SU-DHL-6 (cell line): ENCODE data around the gene CCDC170.

ENCODE experiments used
- H2AFZ ChIP-seq: fragments of 200-600 bp; sonication (generic); 2 replicates; pipeline ENCODE4 v1.6.1; 2014; ENCODE audit warnings: low read depth, mild to moderate bottlenecking, moderate library complexity, mixed read lengths, antibody characterized with exemption, low read length; ENCODE audit not compliant: severe bottlenecking
- H3F3A ChIP-seq: fragments of 200-600 bp; shearing (Covaris generic); 2 replicates; pipeline ENCODE4 v1.6.0; 2016; ENCODE audit warnings: antibody characterized with exemption, mild to moderate bottlenecking; ENCODE audit not compliant: insufficient read depth
- H3K27ac ChIP-seq: fragments of 200-600 bp; sonication (generic); 2 replicates; pipeline ENCODE4 v1.5.1; 2016; ENCODE audit warnings: low read depth, mild to moderate bottlenecking, low read length, moderate library complexity, mixed read lengths
- H3K27me3 ChIP-seq: fragments of 200-600 bp; sonication (generic), shearing (Covaris generic); 2 replicates; pipeline ENCODE4 v1.6.0; 2014; ENCODE audit warnings: mild to moderate bottlenecking, low read length
- H3K36me3 ChIP-seq: fragments of 200-600 bp; sonication (generic); 2 replicates; pipeline ENCODE4 v1.6.1; 2014; ENCODE audit warnings: mild to moderate bottlenecking, low read length, mixed read lengths
- H3K4me2 ChIP-seq: fragments of 300-600, 200-600 bp; shearing (Covaris generic), sonication (generic); 2 replicates; pipeline ENCODE4 v1.6.0; 2014; ENCODE audit warnings: low read length, low read depth, mild to moderate bottlenecking; ENCODE audit not compliant: poor library complexity, severe bottlenecking
- H3K4me3 ChIP-seq: fragments of 200-600 bp; sonication (generic); 2 replicates; pipeline ENCODE4 v1.5.1; 2014; ENCODE audit warnings: antibody characterized with exemption, low read length, mild to moderate bottlenecking, mixed read lengths; ENCODE audit not compliant: insufficient read depth, poor library complexity, severe bottlenecking
- H3K79me2 ChIP-seq: fragments of 200-600 bp; sonication (generic); 2 replicates; pipeline ENCODE4 v1.6.1; 2014; ENCODE audit warnings: mild to moderate bottlenecking, low read length, moderate library complexity; ENCODE audit not compliant: insufficient read depth
- H3K9ac ChIP-seq: fragments of 200-600 bp; sonication (generic); 2 replicates; pipeline ENCODE4 v1.7.0; 2014; ENCODE audit warnings: mild to moderate bottlenecking, low read length
- H3K9me2 ChIP-seq: fragments of 200-600 bp; sonication (generic); replicated peaks from 2 replicates; pipeline ENCODE4 v1.6.1; 2014; ENCODE audit warnings: low read length; ENCODE audit not compliant: insufficient read depth
- H3K9me3 ChIP-seq: fragments of 200-600 bp; sonication (generic); 2 replicates; pipeline ENCODE4 v1.6.1; 2014; ENCODE audit warnings: low read length, mixed read lengths; ENCODE audit not compliant: insufficient read depth
- H4K20me1 ChIP-seq: fragments of 200-600 bp; sonication (generic); 2 replicates; pipeline ENCODE4 v1.6.1; 2014; ENCODE audit warnings: low read depth, mild to moderate bottlenecking, antibody characterized with exemption, low read length, moderate library complexity, mixed read lengths
- CTCF ChIP-seq: fragments of 200-600 bp; sonication (generic); IDR thresholded peaks from one replicate; pipeline ENCODE4 v1.5.1; 2017; ENCODE audit warnings: antibody characterized with exemption, mild to moderate bottlenecking, low read length, moderate library complexity; ENCODE audit not compliant: insufficient read depth, poor library complexity, severe bottlenecking
- EZH2phosphoT487 ChIP-seq: fragments of 200-600 bp; sonication (generic), shearing (Covaris generic); conservative IDR thresholded peaks from 2 replicates; pipeline ENCODE4 v1.6.1; 2018; ENCODE audit warnings: mild to moderate bottlenecking, antibody characterized with exemption, low read length, moderate library complexity, mixed read lengths

CCDC170 gene

GRCh38 chr6:151614630-151615029, 120.8 kb downstream of the CCDC170 start:
- TF ChIP-seq EZH2phosphoT487 (no peak), CTCF (no peak)
- Histone ChIP-seq H3K9me3 (no peaks in the 10 kb centered on the region), H3K9ac (no peak overlapping the region), H3K4me2 (no peak overlapping the region), H3K79me2 (no peaks in the 10 kb centered on the region), H3K9me2 (no peaks in the 10 kb centered on the region), H3K4me3 (no peak overlapping the region), H2AFZ (no peak overlapping the region), H3K27me3 (no peaks in the 10 kb centered on the region), H3K36me3 (no peaks in the 10 kb centered on the region), H4K20me1 (no peaks in the 10 kb centered on the region), H3F3A (no peaks in the 10 kb centered on the region), H3K27ac (no peak overlapping the region)

- Histone ChIP-seq H3F3A (no peaks in the 10 kb centered on the region), H3K27me3 (no peaks in the 10 kb centered on the region), H4K20me1 (no peaks in the 10 kb centered on the region), H3K9ac (no peak overlapping the region), H3K4me3 (no peak overlapping the region), H3K36me3 (no peaks in the 10 kb centered on the region), H3K9me2 (no peaks in the 10 kb centered on the region), H3K4me2 (no peak overlapping the region), H3K9me3 (no peaks in the 10 kb centered on the region), H3K79me2 (no peaks in the 10 kb centered on the region), H2AFZ (no peak overlapping the region), H3K27ac (no peak overlapping the region)
- TF ChIP-seq CTCF (no peak), EZH2phosphoT487 (no peak)
These were observed 122.3 kb downstream of the CCDC170 start for GRCh38 chr6:151616091-151616513.

DNA sequence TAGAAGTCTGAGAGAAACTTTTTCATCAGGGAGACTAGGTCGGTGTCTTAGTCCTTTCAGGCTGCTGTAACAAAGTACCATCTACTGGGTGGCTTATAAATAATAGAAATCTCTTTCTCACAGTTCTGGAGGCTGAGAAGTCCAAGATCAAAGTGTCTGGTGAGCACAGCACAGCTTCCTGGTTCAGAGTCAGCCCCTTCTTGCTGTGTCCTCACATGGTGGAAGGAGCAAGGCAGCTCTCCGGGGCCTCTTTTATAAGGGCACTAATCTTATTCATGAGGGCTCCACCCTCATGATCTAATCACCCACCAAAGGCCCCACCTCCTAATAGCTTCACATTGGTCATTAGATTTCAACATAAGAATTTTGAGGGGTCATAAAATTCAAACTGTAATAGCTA, 122.8 kb downstream of the CCDC170 start:
- Histone ChIP-seq H3K79me2 (no peaks in the 10 kb centered on the region), H3K4me2 (no peak overlapping the region), H4K20me1 (no peaks in the 10 kb centered on the region), H3K9me2 (no peaks in the 10 kb centered on the region), H3K36me3 (no peaks in the 10 kb centered on the region), H3K4me3 (no peak overlapping the region), H2AFZ (no peak overlapping the region), H3K27ac (no peak overlapping the region), H3F3A (no peaks in the 10 kb centered on the region), H3K27me3 (no peaks in the 10 kb centered on the region), H3K9me3 (no peaks in the 10 kb centered on the region), H3K9ac (no peak overlapping the region)
- TF ChIP-seq CTCF (no peak), EZH2phosphoT487 (no peak)

DNA sequence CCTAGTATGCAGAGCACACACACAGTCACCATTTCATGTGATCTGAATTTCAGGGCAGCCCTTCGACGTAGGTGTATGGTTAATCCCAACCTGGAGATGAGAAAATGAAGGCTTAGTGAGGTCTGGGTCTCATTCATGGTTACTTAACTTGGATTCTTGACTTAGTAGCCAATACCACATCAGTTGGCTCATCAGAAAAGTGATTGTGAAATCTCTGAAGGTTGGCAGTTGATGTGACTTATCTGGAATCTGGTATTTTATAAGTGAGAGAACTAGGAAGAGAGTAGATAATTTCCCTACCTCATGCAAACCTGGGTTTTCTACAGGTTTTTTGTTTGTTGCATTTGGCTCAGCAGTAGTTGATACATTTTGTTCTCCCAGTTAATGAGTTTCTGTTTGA, 123.7 kb downstream of the CCDC170 start:
- Histone ChIP-seq H3F3A (no peaks in the 10 kb centered on the region), H3K4me2 (no peak overlapping the region), H3K4me3 (no peak overlapping the region), H3K27ac (no peak overlapping the region), H2AFZ (no peak overlapping the region), H3K79me2 (no peaks in the 10 kb centered on the region), H3K9me3 (no peaks in the 10 kb centered on the region), H3K27me3 (no peaks in the 10 kb centered on the region), H3K36me3 (no peaks in the 10 kb centered on the region), H4K20me1 (no peaks in the 10 kb centered on the region), H3K9ac (no peak overlapping the region), H3K9me2 (no peaks in the 10 kb centered on the region)
- no peak for TF ChIP-seq EZH2phosphoT487
